AG09309 (cell line): Measurements from ENCODE around the gene TRPV2.
"Not testable (repeated sequence)": the region's sequence is repeated elsewhere in the genome, so short reads cannot be mapped to it uniquely, and the experiment has no call there.

Source experiments
- DNase-seq: peaks from one replicate; pipeline ENCODE4 v3.0.0-alpha.2; 2010; ENCODE audit warnings: low read depth
- H3K4me3 ChIP-seq: 2 replicates; pipeline ENCODE4 v1.5.1; 2011; ENCODE audit warnings: mild to moderate bottlenecking, low read depth, low read length, moderate library complexity; ENCODE audit not compliant: control insufficient read depth
- TF ChIP-seq, protein P1 (sequence below): IDR thresholded peaks from 2 replicates; pipeline ENCODE4 v1.5.1; 2011; ENCODE audit warnings: mild to moderate bottlenecking, low read depth, low read length, inconsistent platforms; ENCODE audit not compliant: insufficient read depth, control insufficient read depth; ENCODE audit errors: missing control alignments

TRPV2 gene

DNA sequence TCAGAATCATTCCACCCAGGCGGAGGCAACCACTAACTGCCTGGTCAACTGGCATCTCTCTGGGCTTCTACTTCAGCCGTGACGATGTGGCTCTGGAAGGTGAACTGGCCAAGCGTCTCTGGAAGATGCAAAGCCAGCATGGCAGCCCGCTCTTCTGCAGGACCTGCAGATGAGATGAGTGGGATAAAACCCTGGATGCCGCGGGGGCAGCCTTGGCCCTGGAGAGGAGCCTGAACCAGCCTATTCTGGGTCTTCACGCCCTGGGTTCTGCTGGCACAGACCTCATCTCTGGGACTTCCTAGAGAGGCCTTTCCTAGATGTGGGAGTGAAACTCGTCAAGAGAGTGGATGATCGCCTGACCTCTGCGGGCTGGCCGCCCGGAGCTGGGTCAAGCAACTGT lies 23.9 kb upstream of the TRPV2 start:
- TF ChIP-seq, protein P1, sequence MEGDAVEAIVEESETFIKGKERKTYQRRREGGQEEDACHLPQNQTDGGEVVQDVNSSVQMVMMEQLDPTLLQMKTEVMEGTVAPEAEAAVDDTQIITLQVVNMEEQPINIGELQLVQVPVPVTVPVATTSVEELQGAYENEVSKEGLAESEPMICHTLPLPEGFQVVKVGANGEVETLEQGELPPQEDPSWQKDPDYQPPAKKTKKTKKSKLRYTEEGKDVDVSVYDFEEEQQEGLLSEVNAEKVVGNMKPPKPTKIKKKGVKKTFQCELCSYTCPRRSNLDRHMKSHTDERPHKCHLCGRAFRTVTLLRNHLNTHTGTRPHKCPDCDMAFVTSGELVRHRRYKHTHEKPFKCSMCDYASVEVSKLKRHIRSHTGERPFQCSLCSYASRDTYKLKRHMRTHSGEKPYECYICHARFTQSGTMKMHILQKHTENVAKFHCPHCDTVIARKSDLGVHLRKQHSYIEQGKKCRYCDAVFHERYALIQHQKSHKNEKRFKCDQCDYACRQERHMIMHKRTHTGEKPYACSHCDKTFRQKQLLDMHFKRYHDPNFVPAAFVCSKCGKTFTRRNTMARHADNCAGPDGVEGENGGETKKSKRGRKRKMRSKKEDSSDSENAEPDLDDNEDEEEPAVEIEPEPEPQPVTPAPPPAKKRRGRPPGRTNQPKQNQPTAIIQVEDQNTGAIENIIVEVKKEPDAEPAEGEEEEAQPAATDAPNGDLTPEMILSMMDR, result no peak
- DNase-seq, result no peak
- no peak overlapping the region for H3K4me3 ChIP-seq

DNA sequence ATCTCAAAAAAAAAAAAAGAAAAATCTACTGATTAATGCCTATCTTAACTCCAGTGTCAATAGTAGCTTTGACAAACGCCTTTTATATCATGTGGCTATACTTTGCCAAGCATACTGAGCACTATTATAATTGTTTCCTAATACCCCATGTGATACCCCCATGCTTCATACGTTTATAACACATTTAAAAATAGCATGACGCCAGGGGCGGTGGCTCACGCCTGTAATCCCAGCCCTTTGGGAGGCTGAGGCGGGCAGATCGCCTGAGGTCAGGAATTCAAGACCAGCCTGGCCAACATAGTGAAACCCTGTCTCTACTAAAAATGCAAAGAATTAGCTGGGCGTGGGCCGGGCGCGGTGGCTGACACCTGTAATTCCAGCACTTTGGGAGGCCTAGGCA lies 22.9 kb upstream of the TRPV2 start:
- not testable (repeated sequence) for DNase-seq, H3K4me3 ChIP-seq

DNA sequence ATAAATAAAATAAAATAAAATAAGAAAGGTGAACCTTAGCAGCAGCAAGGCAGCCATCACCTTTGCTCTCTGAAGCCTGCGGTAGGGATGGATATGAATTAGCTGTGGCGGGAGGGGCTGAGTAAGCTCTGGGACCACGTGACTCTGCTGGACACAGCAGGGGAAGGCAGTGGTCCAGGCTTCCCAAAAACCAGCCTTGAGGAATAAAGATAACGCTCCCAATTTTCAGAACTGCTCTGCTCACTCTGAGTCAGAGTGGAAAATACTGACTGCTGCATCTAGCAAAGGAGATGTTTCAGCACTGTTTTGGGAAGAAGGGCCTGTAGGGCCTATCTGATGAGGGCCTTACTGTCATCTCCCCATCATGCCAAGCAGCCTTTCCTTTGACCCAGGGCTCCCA lies 19.5 kb upstream of the TRPV2 start:
- DNase-seq, H3K4me3 ChIP-seq: not testable (repeated sequence)

DNA sequence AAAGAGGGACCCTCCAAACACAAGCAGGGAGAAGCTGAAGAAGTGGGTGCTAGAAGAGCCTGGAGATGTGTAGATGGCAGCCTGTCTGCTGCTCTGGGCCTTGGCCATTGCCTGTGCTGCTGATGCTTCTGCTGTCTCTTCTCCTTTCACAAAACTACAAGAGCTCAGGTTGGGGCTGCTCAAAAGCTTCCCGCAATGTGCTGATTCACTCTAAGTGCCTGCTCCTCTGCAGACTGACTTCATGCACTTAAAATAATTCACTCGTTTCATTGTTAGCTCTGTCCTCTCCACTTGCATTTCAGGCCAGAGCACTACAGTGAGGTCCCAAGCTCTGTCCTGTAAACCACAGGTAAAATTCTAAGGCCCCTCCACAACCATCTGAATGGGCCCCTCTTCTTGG lies 18.7 kb upstream of the TRPV2 start:
- DNase-seq, H3K4me3 ChIP-seq: not testable (repeated sequence)

DNA sequence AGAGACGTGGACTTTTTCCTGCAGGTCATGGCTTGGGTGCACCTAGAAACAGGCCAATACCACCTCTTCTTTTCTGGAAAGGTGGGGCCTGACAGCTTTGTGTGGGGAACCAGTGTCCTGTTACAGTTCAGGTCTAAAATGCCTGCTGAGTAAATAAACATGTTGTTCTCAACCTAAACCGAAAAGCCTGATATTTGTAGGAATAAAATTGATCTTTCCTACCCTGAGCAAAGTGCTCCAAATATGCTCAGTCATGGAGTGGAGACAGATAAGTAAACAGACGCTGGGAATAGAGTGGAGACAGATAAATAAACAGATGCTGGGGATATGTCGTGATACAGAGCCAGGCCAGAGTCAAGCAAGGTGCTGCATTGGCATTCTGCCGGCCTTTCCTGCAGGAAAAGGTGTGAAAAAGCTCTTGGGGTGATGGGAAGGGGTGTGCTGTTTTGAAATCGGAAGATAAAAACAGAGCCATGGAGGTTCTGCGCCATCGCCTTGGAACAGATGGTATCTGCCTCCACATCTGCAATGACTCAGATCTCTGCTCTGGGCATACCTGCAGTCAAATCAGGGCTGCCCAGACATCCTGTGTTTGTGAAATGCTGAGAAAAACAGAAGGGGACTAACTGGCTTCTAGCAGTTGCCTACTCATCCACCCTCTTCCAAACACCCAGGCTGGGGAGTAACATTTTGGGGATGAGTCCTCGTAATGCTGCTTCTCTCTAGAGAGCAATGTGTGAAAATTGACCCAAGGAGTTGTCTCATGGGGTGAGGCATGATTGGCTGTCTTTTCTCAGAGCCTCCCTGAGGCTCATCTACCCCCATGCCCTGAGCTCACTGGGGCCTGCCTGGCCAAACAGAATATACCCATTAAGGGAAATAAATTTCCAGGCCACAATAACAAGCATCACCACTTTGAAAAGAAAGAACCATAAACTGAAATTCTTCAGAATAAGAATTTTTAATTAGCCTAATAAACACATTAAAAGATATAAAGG lies 16.8 kb upstream of the TRPV2 start:
- DNase-seq, result no peak
- no peak overlapping the region for H3K4me3 ChIP-seq
- TF ChIP-seq, protein P1, result no peak

DNA sequence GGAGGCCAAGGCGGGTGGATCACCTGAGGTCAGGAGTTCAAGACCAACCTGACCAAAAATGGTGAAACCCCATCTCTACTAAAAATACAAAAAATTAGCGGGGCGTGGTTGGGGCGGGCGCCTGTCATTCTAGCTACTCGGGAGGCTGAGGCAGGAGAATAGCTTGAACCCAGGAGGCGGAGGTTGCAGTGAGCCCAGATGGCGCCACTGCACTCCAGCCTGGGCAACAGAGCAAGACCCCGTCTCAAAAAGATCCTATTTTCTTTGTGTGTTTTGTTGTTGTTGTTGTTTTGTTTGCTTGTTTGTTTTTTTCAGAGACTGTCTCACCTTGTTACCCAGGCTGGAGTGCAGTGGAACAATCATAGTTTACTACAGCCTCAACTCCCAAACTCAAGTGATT lies 11.5 kb upstream of the TRPV2 start:
- H3K4me3 ChIP-seq, result not testable (repeated sequence)

DNA sequence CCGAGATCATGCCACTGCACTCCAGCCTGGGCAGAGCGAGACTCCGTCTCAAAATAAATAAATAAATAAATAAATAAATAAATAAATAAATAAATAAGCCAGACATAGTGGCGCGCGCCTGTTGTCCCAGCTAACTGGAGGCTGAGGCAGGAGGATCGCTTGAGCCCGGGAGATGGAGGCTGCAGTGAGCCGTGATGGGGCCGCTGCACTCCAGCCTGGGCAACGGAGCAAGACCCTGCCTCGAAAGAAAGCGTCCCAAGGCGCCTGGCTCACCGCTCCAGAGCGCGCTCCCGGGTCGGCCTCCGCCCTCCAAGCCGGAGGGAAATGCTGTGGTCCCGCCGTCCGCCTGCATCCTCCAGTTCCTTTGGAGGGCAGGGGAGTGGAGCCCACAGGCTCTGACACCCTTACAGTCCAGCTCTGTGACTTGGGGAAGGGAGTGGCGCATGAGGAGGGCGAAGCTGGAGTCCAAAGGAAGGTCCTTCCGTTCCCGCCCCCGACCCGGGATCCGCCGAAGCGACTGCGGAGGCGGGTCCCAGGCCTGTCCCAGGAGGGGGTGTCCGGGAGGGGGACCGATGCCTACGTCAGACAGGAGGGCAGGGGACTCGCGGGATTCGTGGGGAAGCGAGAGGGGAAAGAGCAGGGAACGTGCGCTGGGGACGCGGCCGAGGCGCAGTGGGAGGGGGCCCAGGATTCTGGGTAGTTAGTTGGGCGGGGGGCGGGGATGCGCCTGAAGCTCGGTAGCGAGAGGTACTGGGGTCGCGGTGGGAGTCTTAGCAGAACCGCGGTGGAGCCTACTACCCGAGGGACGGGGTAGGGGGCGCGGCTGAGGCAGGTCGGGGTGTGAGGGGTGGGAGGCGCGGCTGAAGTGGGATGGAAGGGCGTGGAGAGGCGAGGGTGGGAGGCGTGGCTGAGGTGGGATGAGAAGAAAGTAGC lies 8.4 kb upstream of the TRPV2 start:
- peak overlapping the region; percentile 56 for H3K4me3 ChIP-seq
- TF ChIP-seq, protein P1, result no peak
- DNase-seq, result no peak

More for the DNA sequence above, 11.5 kb upstream of the TRPV2 start:
- DNase-seq, result not testable (repeated sequence)

DNA sequence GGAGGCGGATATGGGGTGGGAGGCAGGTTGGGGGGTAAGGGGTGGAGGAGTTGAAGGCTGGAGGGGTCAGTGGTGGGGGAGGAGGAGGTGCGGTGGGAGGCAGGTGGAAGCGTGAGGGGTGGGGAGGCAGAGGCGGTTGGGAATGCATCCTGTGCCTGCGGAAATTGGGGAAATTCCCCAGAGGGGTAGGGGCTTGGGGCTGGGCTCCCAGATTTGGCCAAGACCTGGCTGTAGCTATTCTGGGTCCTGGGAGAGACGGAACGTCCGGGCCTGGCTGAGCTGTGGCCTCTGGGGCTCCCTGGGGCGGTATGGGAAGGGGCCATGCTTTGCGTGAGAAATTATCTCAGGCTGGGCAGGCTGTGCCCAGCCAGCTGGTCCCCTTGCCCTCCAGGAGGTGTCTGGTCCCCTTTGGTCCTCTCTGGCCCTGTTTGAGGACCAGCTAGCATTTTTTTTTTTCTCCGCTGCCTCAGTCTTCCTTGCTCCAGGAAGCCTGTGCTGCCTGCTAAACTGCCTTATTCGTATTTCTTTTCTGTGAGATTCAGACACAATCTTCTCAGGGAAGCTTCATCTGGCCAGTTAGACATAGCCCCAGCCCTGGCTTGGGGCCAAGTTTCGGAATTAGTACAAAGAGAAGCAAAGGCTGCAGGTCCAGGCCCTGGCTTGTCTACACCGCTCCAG lies 7.3 kb upstream of the TRPV2 start:
- H3K4me3 ChIP-seq, result no peak overlapping the region

More for the DNA sequence above, 7.3 kb upstream of the TRPV2 start:
- TF ChIP-seq, protein P1, result no peak
- DNase-seq, result no peak
